Activated CD4-positive, alpha-beta T cell treated with anti-CD3 and anti-CD28 coated beads, Interleukin-2, Interleukin-6, amounts not matched to agents 100 ng/mL and 50 ng/mL, durations not matched to agents 16 hours and 8 hours (primary cell): ENCODE results near the gene SMYD3.
"Not testable (repeated sequence)": the region's sequence is repeated elsewhere in the genome, so short reads cannot be mapped to it uniquely, and the experiment has no call there.

ENCODE experiments used
- DNase-seq: peaks from one replicate; pipeline ENCODE4 v3.0.0-alpha.2; 2020

The SMYD3 gene

DNA sequence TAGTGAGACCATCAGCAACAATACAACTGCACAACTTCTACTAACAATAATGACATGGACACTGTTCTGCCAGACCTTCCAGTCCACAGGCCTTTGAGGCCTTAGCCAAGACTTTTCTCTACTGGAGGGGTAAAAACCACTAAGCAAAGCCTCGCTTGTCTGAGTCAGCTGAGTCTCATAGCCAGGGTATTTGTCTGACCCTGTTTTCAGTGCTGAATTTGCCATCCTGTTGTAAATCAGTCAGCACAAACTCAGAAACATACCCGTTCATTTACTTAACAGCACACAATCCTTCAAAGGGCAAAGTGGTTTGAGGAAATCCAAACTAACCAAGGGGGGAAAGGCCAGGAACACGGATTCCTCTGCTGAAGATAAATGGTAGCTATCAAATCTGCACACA, 537.8 kb downstream of the SMYD3 start:
- DNase-seq: no peak

DNA sequence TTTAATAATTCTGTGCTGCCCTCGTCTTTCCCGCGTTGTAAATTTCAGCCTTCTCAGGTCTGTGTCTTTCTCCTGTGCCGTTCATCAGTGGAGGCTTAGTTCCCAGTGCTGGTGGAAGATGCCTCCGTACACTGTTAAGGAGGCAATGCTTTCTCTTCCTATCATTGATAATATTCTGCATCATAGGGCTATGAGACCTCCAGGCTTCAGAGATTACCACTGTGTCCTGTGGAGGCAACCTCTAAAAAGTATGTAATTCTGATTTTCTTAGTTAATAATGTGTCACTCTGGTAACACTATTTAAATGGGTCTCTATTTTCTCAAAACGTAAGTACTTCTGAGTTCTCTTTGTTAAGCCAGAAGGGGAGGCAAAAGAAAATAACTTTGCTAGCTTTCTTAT, 538.3 kb downstream of the SMYD3 start:
- DNase-seq: no peak

GRCh38 chr1:245965398-245965797, 541.7 kb downstream of the SMYD3 start:
- DNase-seq: no peak

DNA sequence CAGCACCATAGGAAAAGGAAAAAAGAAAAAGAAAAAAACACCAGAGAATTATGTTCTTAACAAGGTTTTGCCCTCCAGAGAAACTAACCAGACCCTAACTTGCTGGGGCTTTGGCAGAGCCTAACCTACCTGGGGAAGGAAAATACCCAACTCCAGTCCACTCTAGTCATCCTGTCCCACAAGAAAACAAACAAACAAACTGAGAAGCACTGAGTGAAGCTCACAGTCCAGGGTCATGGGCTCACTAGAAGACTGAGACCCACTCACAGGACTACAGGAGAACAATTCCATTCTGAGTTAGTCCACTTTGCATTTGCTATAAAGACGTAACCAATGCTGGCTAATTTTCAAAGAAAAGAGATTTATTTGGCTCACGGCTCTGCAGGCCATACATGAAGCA, 543.4 kb downstream of the SMYD3 start:
- DNase-seq: no peak

- no peak for DNase-seq
These were observed 544.6 kb downstream of the SMYD3 start for GRCh38 chr1:245962453-245962852.

GRCh38 chr1:245961137-245961540, 545.9 kb downstream of the SMYD3 start:
- DNase-seq: no peak

GRCh38 chr1:245960171-245960570, 546.9 kb downstream of the SMYD3 start:
- DNase-seq: no peak

- no peak for DNase-seq
These were observed 549.1 kb downstream of the SMYD3 start for GRCh38 chr1:245958016-245958415.

DNA sequence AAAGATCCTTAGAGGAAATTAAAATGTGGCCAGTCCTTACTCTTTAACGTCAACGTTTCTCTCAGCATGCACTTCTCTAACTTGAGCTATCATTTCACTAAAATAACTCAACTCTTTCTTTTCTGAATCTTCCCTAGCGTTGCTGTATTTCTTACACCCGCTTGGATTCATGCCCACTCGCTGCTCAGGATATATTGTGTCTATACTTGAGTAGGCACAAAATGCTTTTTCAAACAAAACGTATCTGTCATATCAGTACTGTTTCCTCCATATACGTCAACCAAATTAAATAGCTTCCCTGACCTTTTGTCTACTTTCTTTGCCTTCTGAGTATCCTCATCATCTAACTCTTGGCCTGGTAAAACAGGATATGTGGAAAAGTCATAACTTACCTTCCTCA, 549.7 kb downstream of the SMYD3 start:
- DNase-seq: no peak

DNA sequence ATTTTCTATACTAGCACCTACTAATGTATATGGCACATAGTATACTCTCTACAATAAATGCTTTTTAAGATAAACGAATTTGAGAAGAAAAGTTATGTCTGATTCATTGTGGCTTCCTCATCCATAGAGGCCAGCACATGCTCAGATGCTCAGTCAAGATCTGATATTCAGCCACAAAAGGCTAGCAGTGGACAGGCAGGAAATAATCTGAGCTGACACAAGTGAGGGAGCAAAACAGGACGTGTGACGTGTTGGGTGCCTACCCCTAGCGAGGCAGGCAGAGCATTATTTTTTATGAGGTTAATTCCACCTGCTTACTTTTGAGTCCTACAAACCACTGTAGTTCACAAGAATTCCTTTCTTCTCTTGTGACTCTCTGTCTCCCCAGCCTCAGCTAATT, 550.9 kb downstream of the SMYD3 start:
- peak; percentile 52 for DNase-seq

DNA sequence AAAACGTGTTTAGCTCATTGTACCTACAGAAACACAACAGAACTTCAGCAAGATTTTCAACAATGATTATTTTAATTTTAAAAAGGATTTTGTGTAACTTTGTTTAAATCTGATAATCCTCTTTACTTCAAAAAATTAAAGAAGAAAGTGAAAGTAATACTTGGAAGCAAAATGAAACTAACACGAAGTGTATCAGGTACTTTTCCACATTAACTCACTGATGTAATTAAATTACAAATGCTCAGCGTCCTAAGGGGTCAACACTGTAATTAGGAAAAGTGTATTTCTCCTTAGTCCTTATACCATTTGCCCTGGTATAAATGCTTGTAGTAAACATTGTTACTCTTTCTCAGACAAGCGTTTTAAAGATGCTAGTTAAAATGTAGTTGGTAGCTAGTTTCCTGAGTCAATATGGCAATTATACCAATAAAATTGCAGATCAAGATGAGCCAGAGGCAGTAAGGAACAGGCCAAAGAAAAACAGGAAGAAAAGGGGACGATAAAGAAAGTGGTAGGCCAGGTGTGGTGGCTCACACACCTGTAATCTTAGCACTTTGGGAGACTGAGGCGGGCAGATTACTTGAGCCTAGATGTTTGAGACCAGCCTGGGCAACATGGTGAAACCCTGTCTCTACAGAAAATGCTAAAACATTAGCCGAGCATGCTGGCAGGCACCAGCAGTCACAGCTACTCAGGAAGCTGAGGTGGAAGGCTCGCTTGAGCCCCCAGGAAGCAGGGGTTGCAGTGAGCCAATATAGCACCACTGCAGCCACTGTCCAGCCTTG, 553.0 kb downstream of the SMYD3 start:
- DNase-seq: peak; percentile 9

DNA sequence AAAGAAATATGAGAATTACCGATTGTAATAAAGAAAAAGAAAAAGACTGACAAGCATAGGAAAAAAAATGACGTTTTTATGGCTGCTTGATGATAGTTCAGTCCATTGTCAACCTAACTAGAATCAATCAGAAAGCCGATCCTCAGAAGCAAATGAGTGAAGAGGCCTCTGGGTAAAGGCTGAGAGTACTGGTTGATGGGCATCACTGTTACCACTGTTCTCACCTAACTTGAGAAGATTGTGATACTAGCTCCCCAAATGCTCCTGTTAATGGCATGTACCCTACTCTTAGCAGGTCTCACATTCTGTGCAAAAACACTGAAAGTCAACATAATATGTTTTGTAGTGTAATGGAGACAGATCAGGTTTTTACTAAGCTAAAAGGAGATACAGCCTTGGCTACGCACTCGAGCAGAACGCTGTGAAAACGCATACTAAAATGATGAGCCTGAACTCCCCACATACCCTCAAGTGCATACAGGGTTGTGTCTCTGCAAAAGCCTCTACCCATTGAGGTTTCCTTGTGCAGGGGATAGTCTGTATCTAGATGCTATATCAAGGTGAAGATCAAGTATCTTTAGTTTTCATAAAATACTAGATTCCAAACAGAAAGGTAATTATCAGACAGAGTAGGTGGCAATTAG, 554.6 kb downstream of the SMYD3 start:
- DNase-seq: no peak

DNA sequence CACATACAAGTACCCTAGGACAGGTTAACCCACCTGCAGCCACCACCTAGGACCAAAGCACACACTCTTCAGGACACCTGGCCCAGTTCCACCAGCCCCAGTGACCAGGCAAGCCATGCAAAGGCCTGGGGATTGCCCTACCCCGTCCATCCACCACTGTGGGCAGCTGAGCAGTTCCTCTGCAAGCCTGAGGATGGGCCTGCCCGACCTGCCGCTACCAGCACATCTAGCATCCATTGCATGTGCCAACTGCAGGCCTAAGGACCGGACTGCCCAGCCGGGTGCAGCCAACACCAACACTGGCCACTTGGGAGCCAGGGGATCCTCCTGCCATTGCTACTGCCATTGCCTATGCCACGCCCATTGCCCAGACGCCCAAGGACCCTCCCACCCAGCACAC, 558.3 kb downstream of the SMYD3 start:
- no peak for DNase-seq

- DNase-seq: no peak
These were observed 560.2 kb downstream of the SMYD3 start for GRCh38 chr1:245946905-245947304.

- not testable (repeated sequence) for DNase-seq
These were observed 561.9 kb downstream of the SMYD3 start for GRCh38 chr1:245945136-245945535.

DNA sequence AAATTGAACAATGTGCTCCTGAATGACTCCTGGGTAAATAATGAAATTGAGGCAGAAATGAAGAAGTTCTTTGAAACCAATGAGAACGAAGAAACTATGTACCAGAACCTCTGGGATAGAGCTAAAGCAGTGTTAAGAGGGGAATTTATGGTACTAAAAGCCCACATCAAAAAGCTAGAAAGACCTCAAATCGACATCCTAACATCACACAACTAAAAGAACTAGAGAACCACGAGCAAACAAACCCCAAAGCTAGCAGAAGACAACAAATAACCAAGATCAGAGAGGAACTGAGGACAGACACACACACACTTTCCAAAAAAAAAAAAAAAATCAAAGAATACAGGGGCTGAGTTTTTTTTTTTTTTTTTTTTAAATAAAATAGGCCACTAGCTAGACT, 564.2 kb downstream of the SMYD3 start:
- no peak for DNase-seq

GRCh38 chr1:245941771-245942170, 565.3 kb downstream of the SMYD3 start:
- not testable (repeated sequence) for DNase-seq

GRCh38 chr1:245939756-245940345, 567.2 kb downstream of the SMYD3 start:
- DNase-seq: no peak

DNA sequence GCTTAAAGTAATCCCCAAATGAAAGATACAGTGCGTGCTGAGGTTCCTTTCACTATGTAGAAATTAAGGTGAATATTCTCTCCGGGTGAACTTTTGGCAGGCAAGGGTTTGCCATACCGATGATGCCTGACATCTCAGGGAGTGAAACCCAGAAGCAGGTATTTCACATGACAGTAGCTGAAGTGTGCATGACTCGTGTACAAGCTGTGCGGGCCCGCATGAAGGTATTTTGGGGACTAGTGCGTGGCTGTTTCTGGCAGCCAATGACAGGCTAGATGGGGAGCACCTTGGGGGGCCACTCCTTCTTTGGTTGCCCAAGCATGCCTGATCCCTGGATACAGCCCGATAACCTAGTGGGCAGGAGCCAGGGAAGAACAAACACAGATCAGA, 569.0 kb downstream of the SMYD3 start:
- DNase-seq: no peak

DNA sequence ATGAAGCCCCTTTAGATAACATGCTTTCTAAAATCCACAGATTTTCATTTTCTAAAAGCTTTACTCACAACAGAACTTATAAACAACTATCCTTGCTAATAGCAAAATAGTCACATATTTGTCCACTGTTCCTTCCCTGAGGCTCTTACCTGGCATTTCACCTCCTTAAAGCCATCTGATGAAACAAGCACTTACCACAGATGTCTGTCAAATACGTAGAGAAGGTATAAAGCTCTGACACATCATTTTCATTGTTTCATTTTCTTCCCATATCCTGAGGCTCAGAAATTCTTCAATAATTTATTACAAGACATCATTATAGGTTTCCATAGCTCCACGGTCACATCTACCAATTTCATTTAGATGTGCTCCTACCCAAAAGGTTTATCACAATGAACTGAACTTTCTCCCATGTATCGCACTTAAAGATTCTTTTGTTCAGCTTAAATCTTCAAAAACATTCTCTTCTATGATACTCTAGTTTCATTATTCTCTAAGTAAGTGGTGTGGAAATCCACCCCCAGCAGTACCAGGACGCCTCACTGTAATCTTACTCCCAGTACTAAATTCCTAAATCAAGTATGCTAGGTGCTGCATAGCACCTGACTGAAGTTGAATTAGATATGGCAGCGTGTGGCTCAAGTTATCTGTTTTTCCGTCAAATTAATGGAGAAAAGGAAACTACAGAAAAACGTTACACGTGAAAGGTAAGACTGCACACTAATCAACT, 569.6 kb downstream of the SMYD3 start:
- DNase-seq: no peak

GRCh38 chr1:245934409-245934808, 572.7 kb downstream of the SMYD3 start:
- DNase-seq: no peak

- no peak for DNase-seq
These were observed 573.5 kb downstream of the SMYD3 start for GRCh38 chr1:245933431-245934045.

DNA sequence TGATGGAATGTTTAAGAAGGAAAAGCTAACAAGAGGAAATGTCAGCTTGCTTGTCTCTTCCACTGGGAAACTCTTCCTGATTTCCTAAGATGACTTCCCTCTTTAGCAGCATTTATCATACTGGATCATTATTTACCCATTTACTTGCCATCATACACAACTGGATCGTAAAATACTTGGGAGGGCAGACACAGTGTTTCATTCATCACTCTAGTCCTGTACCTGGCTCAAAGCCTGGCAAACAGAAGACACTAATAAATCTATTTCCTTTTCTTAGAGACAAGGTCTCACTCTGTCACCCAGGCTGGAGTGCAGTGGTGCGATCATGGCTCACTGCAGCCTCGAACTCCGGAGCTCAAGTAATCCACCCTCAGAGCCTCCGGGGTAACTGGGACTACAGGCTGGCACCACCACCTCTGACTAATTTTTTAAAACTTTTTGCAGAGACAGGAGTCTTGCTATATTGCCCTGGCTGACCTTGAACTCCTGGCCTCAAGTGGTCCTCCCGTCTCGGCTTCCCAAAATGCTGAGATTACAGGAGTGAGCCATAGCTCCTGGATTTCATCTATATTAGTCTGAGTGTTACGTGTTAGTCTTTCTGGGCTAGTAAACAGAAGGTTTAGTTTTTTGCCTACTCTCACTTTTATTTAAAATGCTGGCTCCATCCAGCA, 574.6 kb downstream of the SMYD3 start:
- DNase-seq: no peak
